ENCODE data around the gene RETREG2.

RETREG2 gene

GRCh38 chr2:219209236-219210195 is 31.4 kb downstream of the RETREG2 start:
- Mint-ChIP-seq H3K4me3 (peak overlapping the region; percentile 35), H3K36me3 (ENCODE audit: low read depth) (peaks cover 38% of the 10 kb centered on the region)

GRCh38 chr2:219210196-219210885 is 32.3 kb downstream of the RETREG2 start:
- no peaks in the 10 kb centered on the region for H3K27me3 Mint-ChIP-seq (ENCODE audit: low read depth)
- H3K36me3 Mint-ChIP-seq (ENCODE audit: low read depth) = peaks cover 41% of the 10 kb centered on the region
- peaks cover 36% of the 10 kb centered on the region for H3K4me1 Mint-ChIP-seq (ENCODE audit: low read depth)
- H3K4me3 Mint-ChIP-seq = no peak overlapping the region
- H3K9me3 Mint-ChIP-seq = no peaks in the 10 kb centered on the region
- DNase-seq (ENCODE audit: low spot score) = no peak
- H3K27ac Mint-ChIP-seq = peak overlapping the region; percentile 83

More at GRCh38 chr2:219209236-219210195, 31.4 kb downstream of the RETREG2 start:
- no peak for DNase-seq (ENCODE audit: low spot score)
- no peaks in the 10 kb centered on the region for H3K27me3 Mint-ChIP-seq (ENCODE audit: low read depth)
- peaks cover 34% of the 10 kb centered on the region for H3K4me1 Mint-ChIP-seq (ENCODE audit: low read depth)
- H3K27ac Mint-ChIP-seq = peak overlapping the region; percentile 83
- H3K9me3 Mint-ChIP-seq = peaks cover 1% of the 10 kb centered on the region

- Mint-ChIP-seq H3K4me1 (ENCODE audit: low read depth) (peaks cover 36% of the 10 kb centered on the region), H3K27ac (peak overlapping the region; percentile 84), H3K4me3 (no peak overlapping the region), H3K27me3 (ENCODE audit: low read depth) (no peaks in the 10 kb centered on the region), H3K9me3 (no peaks in the 10 kb centered on the region), H3K36me3 (ENCODE audit: low read depth) (peaks cover 41% of the 10 kb centered on the region)
- DNase-seq (ENCODE audit: low spot score) = no peak
Observed at GRCh38 chr2:219210886-219211362, 32.8 kb downstream of the RETREG2 start.

DNA sequence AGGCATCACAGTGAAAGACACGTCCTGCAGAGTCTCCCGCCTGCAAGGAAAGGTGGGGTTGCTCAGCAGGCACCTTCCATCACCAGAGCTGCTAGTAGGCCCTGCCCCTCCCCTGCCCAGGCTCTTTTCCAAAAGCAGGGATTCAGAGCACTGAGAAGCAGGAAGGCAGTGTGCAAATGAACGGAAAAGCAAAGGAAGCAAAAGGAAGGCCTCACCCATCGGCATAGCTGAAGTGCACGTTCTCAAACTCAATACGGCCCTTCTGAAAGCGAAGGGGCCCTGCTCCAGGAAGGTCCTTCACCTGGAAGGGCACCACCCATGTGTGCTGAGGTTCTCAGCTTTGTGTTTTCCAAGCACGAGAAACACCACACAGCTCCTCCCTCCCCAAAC is 34.9 kb downstream of the RETREG2 start:
- peaks cover 49% of the 10 kb centered on the region for H3K36me3 Mint-ChIP-seq (ENCODE audit: low read depth)
- H3K9me3 Mint-ChIP-seq = no peaks in the 10 kb centered on the region
- no peak overlapping the region for H3K27ac Mint-ChIP-seq
- DNase-seq (ENCODE audit: low spot score) = no peak
- peaks cover 37% of the 10 kb centered on the region for H3K4me1 Mint-ChIP-seq (ENCODE audit: low read depth)
- H3K27me3 Mint-ChIP-seq (ENCODE audit: low read depth) = no peaks in the 10 kb centered on the region
- H3K4me3 Mint-ChIP-seq = no peak overlapping the region

GRCh38 chr2:219213486-219214071 is 35.5 kb downstream of the RETREG2 start:
- no peak for DNase-seq (ENCODE audit: low spot score)
- Mint-ChIP-seq H3K4me1 (ENCODE audit: low read depth) (peaks cover 33% of the 10 kb centered on the region), H3K9me3 (no peaks in the 10 kb centered on the region), H3K36me3 (ENCODE audit: low read depth) (peaks cover 43% of the 10 kb centered on the region), H3K4me3 (no peak overlapping the region), H3K27ac (no peak overlapping the region), H3K27me3 (ENCODE audit: low read depth) (no peaks in the 10 kb centered on the region)

GRCh38 chr2:219214141-219214540 is 36.1 kb downstream of the RETREG2 start:
- Mint-ChIP-seq H3K4me1 (ENCODE audit: low read depth) (peaks cover 31% of the 10 kb centered on the region), H3K36me3 (ENCODE audit: low read depth) (peaks cover 37% of the 10 kb centered on the region), H3K9me3 (no peaks in the 10 kb centered on the region), H3K27ac (no peak overlapping the region), H3K4me3 (no peak overlapping the region), H3K27me3 (ENCODE audit: low read depth) (no peaks in the 10 kb centered on the region)
- DNase-seq (ENCODE audit: low spot score) = no peak

- Mint-ChIP-seq H3K36me3 (ENCODE audit: low read depth) (peaks cover 38% of the 10 kb centered on the region), H3K27me3 (ENCODE audit: low read depth) (no peaks in the 10 kb centered on the region)
Observed at GRCh38 chr2:219214786-219215185, 36.7 kb downstream of the RETREG2 start.

DNA sequence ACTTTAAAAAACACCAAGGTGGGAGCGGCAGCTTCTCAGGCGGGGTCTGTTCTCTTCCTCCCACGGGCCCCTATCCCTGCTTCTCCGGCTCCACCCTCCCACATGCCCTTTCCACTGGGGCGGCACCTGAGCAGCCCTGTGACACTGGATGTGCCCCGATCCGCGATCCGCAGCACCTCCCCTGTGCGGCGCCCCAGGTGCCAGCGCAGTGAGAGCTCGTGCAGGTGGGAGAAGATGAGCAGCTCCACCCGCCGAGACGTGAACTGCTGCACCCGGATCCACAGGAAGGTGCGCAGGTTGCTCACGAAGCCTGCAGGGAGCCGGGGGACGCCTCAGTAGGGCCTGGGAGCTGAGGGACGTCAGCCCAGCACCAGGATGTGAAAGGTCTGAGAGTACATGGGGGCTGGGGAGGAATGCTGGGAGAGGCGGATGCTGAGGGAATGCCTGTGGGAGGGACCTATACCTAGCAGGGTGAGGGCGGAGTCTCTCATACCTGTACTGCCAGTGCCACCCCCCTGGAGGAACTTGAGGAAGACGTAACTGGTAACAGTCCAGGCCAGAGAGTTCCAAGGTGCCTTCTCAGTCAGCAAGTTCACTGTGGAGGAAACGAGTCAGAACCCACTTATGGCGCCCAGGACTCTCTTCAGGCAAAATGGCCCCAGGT is 37.9 kb downstream of the RETREG2 start:
- Mint-ChIP-seq H3K27ac (no peak overlapping the region), H3K27me3 (ENCODE audit: low read depth) (no peaks in the 10 kb centered on the region), H3K4me1 (ENCODE audit: low read depth) (peaks cover 27% of the 10 kb centered on the region), H3K4me3 (no peak overlapping the region), H3K9me3 (no peaks in the 10 kb centered on the region), H3K36me3 (ENCODE audit: low read depth) (peaks cover 39% of the 10 kb centered on the region)
- DNase-seq (ENCODE audit: low spot score) = no peak

More at GRCh38 chr2:219214786-219215185, 36.7 kb downstream of the RETREG2 start:
- Mint-ChIP-seq H3K4me3 (no peak overlapping the region), H3K27ac (peak overlapping the region; percentile 45), H3K4me1 (ENCODE audit: low read depth) (peaks cover 28% of the 10 kb centered on the region), H3K9me3 (no peaks in the 10 kb centered on the region)
- no peak for DNase-seq (ENCODE audit: low spot score)

DNA sequence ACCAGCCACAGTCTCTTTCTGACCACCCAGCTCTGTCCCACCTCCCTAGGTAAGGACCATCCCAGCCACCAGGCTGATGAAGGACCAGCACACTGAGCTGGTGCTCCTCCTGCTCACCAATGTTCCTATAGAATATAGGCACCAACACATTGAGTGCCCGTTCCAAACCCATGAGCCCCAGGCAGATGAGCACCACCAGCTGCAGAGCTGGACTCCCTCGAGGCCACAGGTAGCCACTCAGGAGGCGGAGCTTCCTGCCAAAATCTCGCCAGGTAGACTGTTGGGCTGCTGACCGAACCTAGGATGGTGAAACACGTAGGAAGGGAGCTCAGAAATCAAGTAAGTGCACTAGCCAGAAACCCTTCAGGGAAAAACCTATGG is 38.5 kb downstream of the RETREG2 start:
- Mint-ChIP-seq H3K4me1 (ENCODE audit: low read depth) (peaks cover 23% of the 10 kb centered on the region), H3K27me3 (ENCODE audit: low read depth) (no peaks in the 10 kb centered on the region), H3K36me3 (ENCODE audit: low read depth) (peaks cover 44% of the 10 kb centered on the region), H3K9me3 (no peaks in the 10 kb centered on the region), H3K4me3 (peak overlapping the region; percentile 86), H3K27ac (no peak overlapping the region)
- no peak for DNase-seq (ENCODE audit: low spot score)

DNA sequence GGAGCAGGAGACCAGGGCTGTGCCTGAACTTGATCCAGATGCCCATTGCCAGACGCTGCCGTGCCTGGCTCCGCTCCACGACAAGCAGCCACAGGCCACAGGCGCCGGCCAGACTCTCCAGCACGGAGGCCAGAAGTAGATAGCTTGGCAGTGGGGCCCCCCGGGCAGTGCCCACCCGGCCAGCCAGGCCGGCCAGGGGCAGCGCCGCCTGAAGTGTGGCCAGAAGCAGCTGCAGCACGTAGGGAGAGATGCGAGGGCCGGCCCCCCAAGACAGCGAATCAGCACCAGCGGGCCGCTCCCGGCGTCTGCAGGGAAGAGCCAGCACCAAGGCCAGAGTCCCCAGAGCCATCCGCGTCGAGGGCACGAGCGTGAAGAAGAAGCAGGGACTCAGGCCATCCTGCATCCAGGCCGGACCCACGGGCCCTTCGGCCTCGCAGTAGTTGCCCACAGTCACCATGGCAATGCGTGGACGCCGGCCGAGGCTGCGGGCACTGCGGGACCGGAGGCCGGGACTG is 40.2 kb downstream of the RETREG2 start:
- peak overlapping the region; percentile 86 for H3K4me3 Mint-ChIP-seq
- peak overlapping the region; percentile 86 for H3K27ac Mint-ChIP-seq
- H3K4me1 Mint-ChIP-seq (ENCODE audit: low read depth) = peaks cover 23% of the 10 kb centered on the region
- DNase-seq (ENCODE audit: low spot score) = no peak
- no peaks in the 10 kb centered on the region for H3K9me3 Mint-ChIP-seq
- H3K27me3 Mint-ChIP-seq (ENCODE audit: low read depth) = no peaks in the 10 kb centered on the region
- H3K36me3 Mint-ChIP-seq (ENCODE audit: low read depth) = peaks cover 40% of the 10 kb centered on the region

DNA sequence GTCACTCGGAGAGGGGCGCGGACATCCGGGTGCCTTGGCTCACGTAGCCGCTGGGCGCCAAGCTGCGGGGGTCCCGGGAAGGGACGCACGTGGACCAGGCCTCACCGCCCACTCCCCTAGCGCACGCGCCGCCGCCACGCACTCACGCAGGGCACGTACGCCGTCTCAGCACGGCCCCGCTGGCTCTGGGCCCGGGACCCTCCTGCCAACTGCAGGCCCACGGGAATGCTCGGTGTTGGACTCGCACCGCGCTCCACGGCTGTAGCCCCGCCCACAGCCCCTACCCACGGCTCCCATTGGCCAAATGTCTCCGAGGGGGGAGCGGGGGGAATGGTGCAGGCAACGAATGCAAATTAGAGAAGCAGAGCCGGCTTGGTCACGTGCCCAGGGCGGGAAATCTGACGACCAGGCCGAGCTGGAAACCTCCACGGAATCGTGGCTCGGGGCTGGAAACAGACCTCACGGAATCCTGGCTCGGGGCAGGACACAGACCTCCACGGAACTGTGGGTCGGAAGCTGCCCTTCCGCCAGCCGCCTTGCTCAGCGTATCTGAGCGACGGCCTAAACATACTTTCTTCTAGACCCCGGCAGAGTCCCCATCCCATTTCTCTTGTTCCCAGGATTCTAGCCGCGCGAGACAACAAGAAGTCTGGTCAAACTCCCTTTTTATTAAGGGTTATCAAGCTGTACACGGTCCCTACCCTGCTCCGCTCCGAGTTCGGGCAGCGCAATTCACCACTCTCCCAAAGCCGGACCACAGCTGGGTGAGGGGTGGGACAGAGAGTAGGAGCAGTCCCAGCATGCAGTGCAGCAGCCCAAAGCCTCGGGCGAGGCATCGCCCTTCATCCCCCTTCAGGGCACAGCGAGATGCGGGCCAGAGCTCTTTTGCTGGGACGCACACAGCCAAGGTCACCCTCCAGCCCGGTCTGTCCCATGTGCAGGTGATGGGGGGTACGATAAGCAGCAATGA is 40.9 kb downstream of the RETREG2 start, which contains the start of gene ABCB6:
ABCB6 (minus strand) TSS at position 227 of the 970 bp plus-strand sequence. CDS start 285 bp downstream, outside the sequence.
- H3K27me3 Mint-ChIP-seq (ENCODE audit: low read depth) = no peaks in the 10 kb centered on the region
- H3K4me1 Mint-ChIP-seq (ENCODE audit: low read depth) = peaks cover 23% of the 10 kb centered on the region

DNA sequence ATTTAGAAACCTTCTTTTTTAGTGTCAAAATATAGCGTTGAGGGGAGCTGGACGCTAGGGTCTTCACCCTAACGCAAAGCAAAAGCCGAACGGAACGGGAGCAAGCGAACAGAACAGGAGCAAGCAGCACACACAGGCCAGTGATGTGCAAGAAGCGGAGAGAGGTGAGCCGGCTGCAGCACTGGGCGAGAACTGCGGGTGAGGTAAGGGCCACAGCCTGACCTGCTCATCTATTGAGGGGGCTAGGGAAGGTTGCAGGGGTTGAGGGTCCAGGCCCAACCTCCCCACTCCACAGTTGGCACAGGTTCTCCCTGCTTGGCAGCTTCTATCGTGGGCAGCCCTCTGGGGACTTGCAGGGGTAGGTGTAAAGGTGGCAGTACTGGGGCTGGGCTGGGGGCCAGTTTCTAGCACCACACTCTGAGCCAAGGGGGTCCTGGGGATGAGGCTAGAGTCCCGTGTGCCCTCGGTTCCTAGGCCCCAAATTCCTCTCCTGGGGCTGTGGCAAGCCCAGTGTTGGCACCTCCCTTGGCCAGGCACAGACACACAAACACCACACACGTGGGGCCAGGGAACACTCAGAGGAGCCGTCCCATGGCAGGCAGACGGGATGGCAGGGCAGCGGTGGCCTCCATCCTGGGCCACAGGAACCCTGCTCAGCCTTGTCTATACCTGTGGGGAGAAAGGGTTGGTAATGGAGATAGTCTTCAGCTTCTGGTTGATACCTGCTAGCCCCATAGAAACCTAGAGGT is 41.9 kb downstream of the RETREG2 start:
- no peak overlapping the region for H3K4me3 Mint-ChIP-seq
- H3K36me3 Mint-ChIP-seq (ENCODE audit: low read depth) = peaks cover 44% of the 10 kb centered on the region
- peaks cover 20% of the 10 kb centered on the region for H3K4me1 Mint-ChIP-seq (ENCODE audit: low read depth)
- no peaks in the 10 kb centered on the region for H3K9me3 Mint-ChIP-seq
- no peak overlapping the region for H3K27ac Mint-ChIP-seq
- DNase-seq (ENCODE audit: low spot score) = no peak
- H3K27me3 Mint-ChIP-seq (ENCODE audit: low read depth) = no peaks in the 10 kb centered on the region

More for the DNA sequence above, 40.9 kb downstream of the RETREG2 start, which contains the start of gene ABCB6:
- no peaks in the 10 kb centered on the region for H3K9me3 Mint-ChIP-seq
- peak; percentile 84 for DNase-seq (ENCODE audit: low spot score)
- peak within 1 kb of the TSS; percentile 86 for H3K4me3 Mint-ChIP-seq
- peak within 1 kb of the TSS; percentile 86 for H3K27ac Mint-ChIP-seq
- H3K36me3 Mint-ChIP-seq (ENCODE audit: low read depth) = peaks cover 41% of the 10 kb centered on the region

Data from T-helper 2 cell treated with Interferon-gamma antibody and Interleukin-4, amounts not matched to agents 5 μg/mL and 100 μg/mL, for 36 hours (primary cell).